ENCODE measurements around the gene NTF3. TPM values are rescaled to one million over a fixed set of nuclear protein-coding genes. Genes with fewer than 3 reads are reported as not detected.
"Not testable (repeated sequence)": the region's sequence is repeated elsewhere in the genome, so short reads cannot be mapped to it uniquely, and the experiment has no call there.

NTF3 gene
- total RNA-seq, 1 donor from 2014 or later: 2.1 TPM

GRCh38 chr12:5524769-5525436 is 93.0 kb downstream of the NTF3 start:
- TF ChIP-seq CTCF (conservative IDR thresholded peaks at IDR 0.05; ENCODE audit: low read depth, low read length): no peak
- DNase-seq (ENCODE audit: low read depth): no peak
- no peak overlapping the region for H3K4me3 ChIP-seq (ENCODE audit: low read depth, low read length)

- no peak for DNase-seq (ENCODE audit: low read depth)
- TF ChIP-seq CTCF (conservative IDR thresholded peaks at IDR 0.05; ENCODE audit: low read depth, low read length): no peak
- no peak overlapping the region for H3K4me3 ChIP-seq (ENCODE audit: low read depth, low read length)
Measured at GRCh38 chr12:5525783-5526367, 94.0 kb downstream of the NTF3 start.

GRCh38 chr12:5533368-5533767 is 101.5 kb downstream of the NTF3 start:
- no peak for DNase-seq (ENCODE audit: low read depth)
- TF ChIP-seq CTCF (conservative IDR thresholded peaks at IDR 0.05; ENCODE audit: low read depth, low read length): no peak
- no peak overlapping the region for H3K4me3 ChIP-seq (ENCODE audit: low read depth, low read length)

GRCh38 chr12:5534426-5535199 is 102.7 kb downstream of the NTF3 start:
- no peak for TF ChIP-seq CTCF (conservative IDR thresholded peaks at IDR 0.05; ENCODE audit: low read depth, low read length)
- no peak for DNase-seq (ENCODE audit: low read depth)
- no peak overlapping the region for H3K4me3 ChIP-seq (ENCODE audit: low read depth, low read length)

- no peak for DNase-seq (ENCODE audit: low read depth)
- no peak overlapping the region for H3K4me3 ChIP-seq (ENCODE audit: low read depth, low read length)
- TF ChIP-seq CTCF (conservative IDR thresholded peaks at IDR 0.05; ENCODE audit: low read depth, low read length): no peak
Measured at GRCh38 chr12:5535541-5535940, 103.6 kb downstream of the NTF3 start.

- not testable (repeated sequence) for H3K4me3 ChIP-seq (ENCODE audit: low read depth, low read length); DNase-seq (ENCODE audit: low read depth)
Measured at GRCh38 chr12:5537026-5537615, 105.2 kb downstream of the NTF3 start.

- TF ChIP-seq CTCF (conservative IDR thresholded peaks at IDR 0.05; ENCODE audit: low read depth, low read length): no peak
- DNase-seq (ENCODE audit: low read depth): no peak
- no peak overlapping the region for H3K4me3 ChIP-seq (ENCODE audit: low read depth, low read length)
Measured at GRCh38 chr12:5537771-5538170, 105.9 kb downstream of the NTF3 start.
